BLaER1 (cell line): ENCODE measurements around the gene TENM4.
"Not testable (repeated sequence)": the region's sequence is repeated elsewhere in the genome, so short reads cannot be mapped to it uniquely, and the experiment has no call there.

Source experiments
- H3K27ac ChIP-seq: shearing (Covaris generic); formaldehyde crosslinking; 2 replicates; pipeline ENCODE4 v1.8.1; 2022
- H3K27me3 ChIP-seq: shearing (Covaris generic); formaldehyde crosslinking; 2 replicates; pipeline ENCODE4 v1.8.1; 2022
- H3K36me3 ChIP-seq: shearing (Covaris generic); formaldehyde crosslinking; 2 replicates; pipeline ENCODE4 v1.8.1; 2022
- H3K4me1 ChIP-seq: shearing (Covaris generic); formaldehyde crosslinking; 2 replicates; pipeline ENCODE4 v1.8.1; 2022
- H3K4me2 ChIP-seq: shearing (Covaris generic); formaldehyde crosslinking; 2 replicates; pipeline ENCODE4 v1.8.1; 2022
- H3K4me3 ChIP-seq: shearing (Covaris generic); formaldehyde crosslinking; 2 replicates; pipeline ENCODE4 v1.8.1; 2022
- H3K9ac ChIP-seq: shearing (Covaris generic); formaldehyde crosslinking; 2 replicates; pipeline ENCODE4 v1.8.1; 2022
- H3K9me3 ChIP-seq: shearing (Covaris generic); formaldehyde crosslinking; 2 replicates; pipeline ENCODE4 v1.8.1; 2022
- H4K20me1 ChIP-seq: shearing (Covaris generic); formaldehyde crosslinking; 2 replicates; pipeline ENCODE4 v1.8.1; 2022
- Cebpa-rat ChIP-seq: shearing (Covaris generic); IDR thresholded peaks from 2 replicates; pipeline ENCODE4 v1.8.1; 2022

The TENM4 gene

DNA sequence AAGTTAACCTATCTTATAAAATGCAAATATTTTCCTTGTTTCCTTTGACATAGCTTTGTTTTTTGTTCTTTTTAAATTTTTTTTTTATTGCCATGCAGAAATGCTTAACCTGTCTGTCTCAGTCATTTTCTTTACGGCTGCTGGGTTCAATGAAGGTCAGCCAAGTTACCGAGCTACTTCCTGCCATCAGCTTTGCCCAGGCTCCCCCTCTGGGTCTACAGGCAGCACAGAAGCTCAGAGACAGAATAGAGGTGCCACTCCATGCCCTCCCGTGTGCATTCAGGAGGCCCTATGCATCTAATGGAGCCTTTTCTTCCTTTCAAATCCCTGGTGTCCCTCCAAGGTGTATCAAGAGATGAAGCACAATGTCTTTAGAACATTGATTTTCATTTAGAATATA lies 455.2 kb downstream of the TENM4 start:
- H3K4me3 ChIP-seq: no peak overlapping the region
- no peak for TF ChIP-seq Cebpa-rat
- H3K9me3 ChIP-seq: no peaks in the 10 kb centered on the region
- no peak overlapping the region for H3K4me2 ChIP-seq
- no peak overlapping the region for H3K9ac ChIP-seq
- no peaks in the 10 kb centered on the region; the same call in 1 of the 2 replicates for H4K20me1 ChIP-seq
- no peaks in the 10 kb centered on the region for H3K4me1 ChIP-seq
- H3K27me3 ChIP-seq: no peaks in the 10 kb centered on the region
- no peak overlapping the region for H3K27ac ChIP-seq
- no peaks in the 10 kb centered on the region for H3K36me3 ChIP-seq

GRCh38 chr11:78982473-78982872 lies 458.4 kb downstream of the TENM4 start:
- Histone ChIP-seq H3K9me3 (no peaks in the 10 kb centered on the region), H3K27me3 (no peaks in the 10 kb centered on the region), H3K4me2 (no peak overlapping the region), H4K20me1 (no peaks in the 10 kb centered on the region; the same call in 1 of the 2 replicates), H3K4me1 (no peaks in the 10 kb centered on the region), H3K4me3 (no peak overlapping the region), H3K36me3 (no peaks in the 10 kb centered on the region), H3K9ac (no peak overlapping the region), H3K27ac (no peak overlapping the region)
- no peak for TF ChIP-seq Cebpa-rat

- no peak for TF ChIP-seq Cebpa-rat
- no peak overlapping the region for H3K27ac ChIP-seq
- no peak overlapping the region for H3K4me3 ChIP-seq
- no peak overlapping the region for H3K4me2 ChIP-seq
- no peaks in the 10 kb centered on the region; the same call in 1 of the 2 replicates for H4K20me1 ChIP-seq
- H3K9ac ChIP-seq: no peak overlapping the region
- no peaks in the 10 kb centered on the region for H3K27me3 ChIP-seq
- H3K36me3 ChIP-seq: no peaks in the 10 kb centered on the region
- no peaks in the 10 kb centered on the region for H3K4me1 ChIP-seq
- H3K9me3 ChIP-seq: no peaks in the 10 kb centered on the region
These were observed 459.7 kb downstream of the TENM4 start for GRCh38 chr11:78981153-78981552.

- Histone ChIP-seq H3K4me2 (no peak overlapping the region), H3K4me1 (no peaks in the 10 kb centered on the region), H3K9ac (no peak overlapping the region), H3K4me3 (no peak overlapping the region), H3K9me3 (no peaks in the 10 kb centered on the region), H4K20me1 (no peaks in the 10 kb centered on the region; the same call in 1 of the 2 replicates), H3K27ac (no peak overlapping the region), H3K27me3 (no peaks in the 10 kb centered on the region), H3K36me3 (no peaks in the 10 kb centered on the region)
- no peak for TF ChIP-seq Cebpa-rat
These were observed 462.0 kb downstream of the TENM4 start for GRCh38 chr11:78978831-78979230.

- not testable (repeated sequence) for H3K27me3 ChIP-seq, H4K20me1 ChIP-seq, H3K4me1 ChIP-seq, H3K9ac ChIP-seq, H3K4me3 ChIP-seq, H3K36me3 ChIP-seq, H3K4me2 ChIP-seq, H3K27ac ChIP-seq, H3K9me3 ChIP-seq
These were observed 463.0 kb downstream of the TENM4 start for GRCh38 chr11:78977848-78978247.

GRCh38 chr11:78977009-78977408 lies 463.8 kb downstream of the TENM4 start:
- Histone ChIP-seq H3K4me1 (no peaks in the 10 kb centered on the region), H3K27me3 (no peaks in the 10 kb centered on the region), H3K27ac (no peak overlapping the region), H3K9ac (no peak overlapping the region), H3K4me3 (no peak overlapping the region), H3K4me2 (no peak overlapping the region), H3K36me3 (no peaks in the 10 kb centered on the region), H4K20me1 (no peaks in the 10 kb centered on the region), H3K9me3 (no peaks in the 10 kb centered on the region)
- TF ChIP-seq Cebpa-rat: no peak

DNA sequence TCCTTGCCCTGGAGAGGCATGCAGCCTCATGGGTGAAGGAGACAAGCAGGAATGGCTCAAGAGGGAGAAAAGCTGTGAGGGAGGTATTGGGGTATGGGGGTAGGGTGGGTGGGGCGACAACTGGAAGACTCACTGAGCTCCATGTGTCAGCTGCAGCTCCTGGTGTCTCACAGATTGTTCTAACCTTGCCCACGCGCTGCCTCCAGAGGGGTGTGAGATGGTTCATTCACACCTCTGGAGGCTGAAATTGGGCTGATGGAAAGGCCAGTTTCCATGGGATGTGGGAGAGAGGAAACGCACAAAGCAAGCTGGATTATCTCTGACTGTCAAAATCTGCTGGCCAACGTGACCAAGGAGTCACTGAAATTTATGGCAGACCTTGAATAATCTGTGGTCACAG lies 465.7 kb downstream of the TENM4 start:
- Histone ChIP-seq H3K27me3 (no peaks in the 10 kb centered on the region), H3K4me2 (no peak overlapping the region), H3K9ac (no peak overlapping the region), H3K27ac (no peak overlapping the region), H3K36me3 (no peaks in the 10 kb centered on the region), H3K4me1 (no peaks in the 10 kb centered on the region), H3K4me3 (no peak overlapping the region), H4K20me1 (no peaks in the 10 kb centered on the region), H3K9me3 (no peaks in the 10 kb centered on the region)
- TF ChIP-seq Cebpa-rat: no peak

- TF ChIP-seq Cebpa-rat: no peak
- no peak overlapping the region for H3K4me2 ChIP-seq
- H3K4me1 ChIP-seq: no peaks in the 10 kb centered on the region
These were observed 467.0 kb downstream of the TENM4 start for GRCh38 chr11:78973876-78974275.

DNA sequence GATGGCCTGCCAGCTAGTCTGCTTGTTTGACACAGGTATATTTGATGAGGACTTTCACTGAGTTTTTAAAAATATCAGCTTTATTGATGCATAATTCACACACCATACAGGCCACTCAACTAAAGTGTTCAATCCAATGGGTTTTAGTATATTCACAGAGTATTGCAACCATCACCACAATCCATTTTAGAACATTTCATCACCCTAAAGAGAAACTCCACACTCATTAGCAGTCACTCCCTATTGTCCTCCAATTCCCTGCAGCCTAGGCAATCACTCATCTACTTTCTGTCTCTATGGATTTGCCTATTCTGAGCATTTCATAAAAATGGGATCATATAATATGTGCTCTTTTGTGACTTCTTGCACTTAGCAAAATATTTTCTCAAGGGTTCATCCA lies 468.2 kb downstream of the TENM4 start:
- H4K20me1 ChIP-seq: no peaks in the 10 kb centered on the region
- no peak overlapping the region for H3K4me3 ChIP-seq
- H3K4me1 ChIP-seq: no peaks in the 10 kb centered on the region
- no peaks in the 10 kb centered on the region for H3K36me3 ChIP-seq
- H3K4me2 ChIP-seq: no peak overlapping the region
- H3K9me3 ChIP-seq: no peaks in the 10 kb centered on the region
- H3K27ac ChIP-seq: no peak overlapping the region
- H3K9ac ChIP-seq: no peak overlapping the region
- no peak for TF ChIP-seq Cebpa-rat
- H3K27me3 ChIP-seq: no peaks in the 10 kb centered on the region

More at GRCh38 chr11:78973876-78974275, 467.0 kb downstream of the TENM4 start:
- no peaks in the 10 kb centered on the region for H3K9me3 ChIP-seq
- H3K9ac ChIP-seq: no peak overlapping the region
- no peaks in the 10 kb centered on the region for H3K36me3 ChIP-seq
- H4K20me1 ChIP-seq: no peaks in the 10 kb centered on the region
- no peak overlapping the region for H3K27ac ChIP-seq
- H3K27me3 ChIP-seq: no peaks in the 10 kb centered on the region
- H3K4me3 ChIP-seq: no peak overlapping the region

DNA sequence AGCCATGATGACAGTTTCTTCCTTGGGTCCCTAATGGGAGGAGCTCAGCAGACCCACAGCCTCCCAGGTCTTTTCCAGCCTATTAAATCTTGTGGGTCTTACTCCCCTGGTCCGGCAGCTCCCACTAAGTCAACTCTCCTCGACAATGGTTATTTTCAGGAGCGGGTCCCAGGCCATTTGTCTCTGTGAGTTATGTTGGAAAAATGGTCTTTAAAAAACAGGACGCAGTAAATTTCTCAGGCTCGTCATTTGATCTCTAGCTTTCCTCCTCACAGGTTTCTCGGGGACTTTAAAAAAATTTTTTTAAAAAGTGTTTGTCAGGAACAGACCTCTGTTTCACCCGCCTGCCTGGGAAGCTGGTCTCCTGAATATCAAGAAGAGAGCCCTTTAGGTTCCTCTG lies 468.7 kb downstream of the TENM4 start:
- H3K9me3 ChIP-seq: no peaks in the 10 kb centered on the region

DNA sequence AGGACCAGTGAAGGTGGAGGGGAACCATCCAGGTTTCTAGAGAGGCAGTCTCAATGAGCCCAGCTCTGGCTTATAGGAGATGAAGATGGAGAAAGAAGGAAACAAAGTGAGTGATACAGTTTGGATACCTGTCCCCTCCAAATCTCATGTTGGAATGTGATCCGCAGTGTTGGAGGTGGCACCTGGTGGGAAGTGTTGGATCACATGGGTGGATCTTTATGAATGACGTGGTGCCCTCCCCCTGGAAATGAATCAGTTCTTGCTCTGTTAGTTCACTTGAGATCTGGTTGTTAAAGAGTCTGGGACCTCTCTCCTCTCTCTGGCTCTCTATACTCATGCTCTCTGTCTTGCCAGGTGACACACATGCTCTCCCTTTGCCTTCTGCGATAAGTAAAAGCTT lies 473.0 kb downstream of the TENM4 start:
- H3K4me2 ChIP-seq: no peak overlapping the region
- TF ChIP-seq Cebpa-rat: no peak
- no peak overlapping the region for H3K4me3 ChIP-seq
- H3K4me1 ChIP-seq: peaks cover 15% of the 10 kb centered on the region
- H3K27ac ChIP-seq: no peak overlapping the region
- H3K27me3 ChIP-seq: no peaks in the 10 kb centered on the region
- H3K9me3 ChIP-seq: no peaks in the 10 kb centered on the region
- H4K20me1 ChIP-seq: peaks cover 5% of the 10 kb centered on the region; the same call in 1 of the 2 replicates
- H3K9ac ChIP-seq: no peak overlapping the region
- no peaks in the 10 kb centered on the region for H3K36me3 ChIP-seq

More for the DNA sequence above, 468.7 kb downstream of the TENM4 start:
- Histone ChIP-seq H3K4me2 (no peak overlapping the region), H3K4me3 (no peak overlapping the region), H3K4me1 (0 out of 2 replicates have a peak, but pooled peaks cover 1% of the 10 kb centered on the region), H3K9ac (no peak overlapping the region), H4K20me1 (no peaks in the 10 kb centered on the region), H3K27me3 (no peaks in the 10 kb centered on the region), H3K36me3 (no peaks in the 10 kb centered on the region), H3K27ac (no peak overlapping the region)
- no peak for TF ChIP-seq Cebpa-rat
